Ishikawa (cell line): Measurements from ENCODE around the gene KCNH4.
A peak's percentile ranks its signal among the peaks of the same experiment; 100 is the strongest.

Experiments used
- CEBPB ChIP-seq: IDR thresholded peaks from 2 replicates; pipeline ENCODE4 v1.6.1; 2012
- CREB1 ChIP-seq: IDR thresholded peaks from 2 replicates; pipeline ENCODE4 v1.6.1; 2012; ENCODE audit warnings: low read depth
- EGR1 ChIP-seq: IDR thresholded peaks from 2 replicates; pipeline ENCODE4 v1.6.1; 2012
- EP300 ChIP-seq: IDR thresholded peaks from 2 replicates; pipeline ENCODE4 v1.6.1; 2012; ENCODE audit warnings: borderline replicate concordance
- FOXM1 ChIP-seq: IDR thresholded peaks from 2 replicates; pipeline ENCODE4 v1.6.1; 2012; ENCODE audit warnings: low read depth, borderline replicate concordance
- NFIC ChIP-seq: IDR thresholded peaks from 2 replicates; pipeline ENCODE4 v1.6.1; 2012
- RAD21 ChIP-seq: IDR thresholded peaks from 2 replicates; pipeline ENCODE4 v1.6.1; 2012; ENCODE audit warnings: low read depth
- TAF1 ChIP-seq: IDR thresholded peaks from 2 replicates; pipeline ENCODE4 v1.6.1; 2012; ENCODE audit warnings: low read depth, mild to moderate bottlenecking
- TCF12 ChIP-seq: IDR thresholded peaks from 2 replicates; pipeline ENCODE4 v1.6.1; 2012; ENCODE audit warnings: low read depth
- TEAD4 ChIP-seq: IDR thresholded peaks from 2 replicates; pipeline ENCODE4 v1.6.1; 2012
- YY1 ChIP-seq: IDR thresholded peaks from 2 replicates; pipeline ENCODE4 v1.6.1; 2012; ENCODE audit warnings: low read depth
- ZBTB7A ChIP-seq: IDR thresholded peaks from 2 replicates; pipeline ENCODE4 v1.6.1; 2012; ENCODE audit warnings: low read depth
- TF ChIP-seq, protein P1 (sequence below): IDR thresholded peaks from 2 replicates; pipeline ENCODE4 v1.6.1; 2012
- TF ChIP-seq, protein P2 (sequence below): IDR thresholded peaks from 2 replicates; pipeline ENCODE4 v1.6.1; 2012; ENCODE audit warnings: low read depth, mild to moderate bottlenecking
- TF ChIP-seq, protein P3 (sequence below): IDR thresholded peaks from 2 replicates; pipeline ENCODE4 v1.6.1; 2012

Gene KCNH4

DNA sequence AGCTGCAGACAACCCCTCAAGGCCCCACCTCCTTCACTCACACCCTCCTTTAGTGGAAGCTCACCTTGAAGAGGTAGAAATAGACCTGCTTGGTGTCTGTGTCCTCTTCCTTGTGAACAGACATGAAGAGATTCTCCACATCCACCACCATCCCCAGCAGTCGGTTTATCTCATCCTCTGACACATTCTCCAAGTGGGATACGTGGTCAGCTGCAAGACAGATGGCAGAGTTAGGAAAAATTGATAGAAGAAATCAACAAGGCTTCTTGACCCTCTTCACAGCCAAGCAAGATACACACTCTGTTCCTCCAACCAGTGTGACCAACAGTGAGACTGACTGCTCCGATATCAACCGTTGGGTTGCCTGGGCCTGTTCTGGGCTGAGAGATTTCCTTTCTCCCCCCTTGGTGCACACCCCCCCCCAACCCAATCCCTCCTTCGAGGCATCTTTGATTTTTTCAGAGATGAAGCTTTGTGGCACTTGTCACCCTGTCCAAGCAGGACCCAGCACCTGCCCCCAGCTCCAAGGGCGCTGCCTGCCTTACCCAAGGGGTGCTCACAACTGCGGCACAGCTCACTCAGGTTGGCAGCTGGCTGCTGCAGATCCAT is 60.7 kb downstream of the KCNH4 start:
- no peak for TF ChIP-seq TEAD4
- TF ChIP-seq FOXM1 = no peak
- no peak for TF ChIP-seq EP300
- TF ChIP-seq, protein P1, sequence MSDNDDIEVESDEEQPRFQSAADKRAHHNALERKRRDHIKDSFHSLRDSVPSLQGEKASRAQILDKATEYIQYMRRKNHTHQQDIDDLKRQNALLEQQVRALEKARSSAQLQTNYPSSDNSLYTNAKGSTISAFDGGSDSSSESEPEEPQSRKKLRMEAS = no peak
- no peak for TF ChIP-seq CREB1
- TF ChIP-seq ZBTB7A = no peak
- no peak for TF ChIP-seq EGR1
- TF ChIP-seq CEBPB = no peak
- no peak for TF ChIP-seq YY1
- TF ChIP-seq, protein P2, sequence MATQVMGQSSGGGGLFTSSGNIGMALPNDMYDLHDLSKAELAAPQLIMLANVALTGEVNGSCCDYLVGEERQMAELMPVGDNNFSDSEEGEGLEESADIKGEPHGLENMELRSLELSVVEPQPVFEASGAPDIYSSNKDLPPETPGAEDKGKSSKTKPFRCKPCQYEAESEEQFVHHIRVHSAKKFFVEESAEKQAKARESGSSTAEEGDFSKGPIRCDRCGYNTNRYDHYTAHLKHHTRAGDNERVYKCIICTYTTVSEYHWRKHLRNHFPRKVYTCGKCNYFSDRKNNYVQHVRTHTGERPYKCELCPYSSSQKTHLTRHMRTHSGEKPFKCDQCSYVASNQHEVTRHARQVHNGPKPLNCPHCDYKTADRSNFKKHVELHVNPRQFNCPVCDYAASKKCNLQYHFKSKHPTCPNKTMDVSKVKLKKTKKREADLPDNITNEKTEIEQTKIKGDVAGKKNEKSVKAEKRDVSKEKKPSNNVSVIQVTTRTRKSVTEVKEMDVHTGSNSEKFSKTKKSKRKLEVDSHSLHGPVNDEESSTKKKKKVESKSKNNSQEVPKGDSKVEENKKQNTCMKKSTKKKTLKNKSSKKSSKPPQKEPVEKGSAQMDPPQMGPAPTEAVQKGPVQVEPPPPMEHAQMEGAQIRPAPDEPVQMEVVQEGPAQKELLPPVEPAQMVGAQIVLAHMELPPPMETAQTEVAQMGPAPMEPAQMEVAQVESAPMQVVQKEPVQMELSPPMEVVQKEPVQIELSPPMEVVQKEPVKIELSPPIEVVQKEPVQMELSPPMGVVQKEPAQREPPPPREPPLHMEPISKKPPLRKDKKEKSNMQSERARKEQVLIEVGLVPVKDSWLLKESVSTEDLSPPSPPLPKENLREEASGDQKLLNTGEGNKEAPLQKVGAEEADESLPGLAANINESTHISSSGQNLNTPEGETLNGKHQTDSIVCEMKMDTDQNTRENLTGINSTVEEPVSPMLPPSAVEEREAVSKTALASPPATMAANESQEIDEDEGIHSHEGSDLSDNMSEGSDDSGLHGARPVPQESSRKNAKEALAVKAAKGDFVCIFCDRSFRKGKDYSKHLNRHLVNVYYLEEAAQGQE = no peak
- no peak for TF ChIP-seq TCF12
- no peak for TF ChIP-seq TAF1
- TF ChIP-seq, protein P3, sequence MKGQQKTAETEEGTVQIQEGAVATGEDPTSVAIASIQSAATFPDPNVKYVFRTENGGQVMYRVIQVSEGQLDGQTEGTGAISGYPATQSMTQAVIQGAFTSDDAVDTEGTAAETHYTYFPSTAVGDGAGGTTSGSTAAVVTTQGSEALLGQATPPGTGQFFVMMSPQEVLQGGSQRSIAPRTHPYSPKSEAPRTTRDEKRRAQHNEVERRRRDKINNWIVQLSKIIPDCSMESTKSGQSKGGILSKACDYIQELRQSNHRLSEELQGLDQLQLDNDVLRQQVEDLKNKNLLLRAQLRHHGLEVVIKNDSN = no peak
- no peak for TF ChIP-seq NFIC
- no peak for TF ChIP-seq RAD21

DNA sequence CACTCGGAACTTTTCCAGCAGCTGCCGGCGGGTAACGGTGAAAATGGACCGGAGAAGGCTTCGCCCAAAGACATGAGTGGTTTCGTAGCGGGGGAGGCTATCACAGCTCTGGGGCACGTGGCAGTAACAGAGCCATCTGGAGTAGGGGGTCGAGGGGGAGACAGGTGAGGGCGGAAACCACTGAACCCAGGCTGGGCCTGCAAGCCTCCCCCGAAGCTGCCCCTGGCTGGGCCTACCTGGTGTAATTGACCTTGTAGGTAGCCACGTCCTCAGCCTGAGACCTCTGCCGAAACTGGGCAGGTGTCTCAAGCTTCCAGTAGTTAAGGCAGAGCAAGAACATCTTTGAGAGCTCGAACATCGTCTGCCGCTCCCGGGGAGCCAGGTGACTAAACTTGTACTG is 61.6 kb downstream of the KCNH4 start:
- TF ChIP-seq FOXM1 = no peak
- TF ChIP-seq, protein P1 = no peak
- TF ChIP-seq TAF1 = no peak
- TF ChIP-seq, protein P3 = no peak
- TF ChIP-seq, protein P2 = no peak
- TF ChIP-seq TEAD4 = no peak
- no peak for TF ChIP-seq NFIC
- no peak for TF ChIP-seq ZBTB7A
- no peak for TF ChIP-seq CREB1
- TF ChIP-seq YY1 = no peak

DNA sequence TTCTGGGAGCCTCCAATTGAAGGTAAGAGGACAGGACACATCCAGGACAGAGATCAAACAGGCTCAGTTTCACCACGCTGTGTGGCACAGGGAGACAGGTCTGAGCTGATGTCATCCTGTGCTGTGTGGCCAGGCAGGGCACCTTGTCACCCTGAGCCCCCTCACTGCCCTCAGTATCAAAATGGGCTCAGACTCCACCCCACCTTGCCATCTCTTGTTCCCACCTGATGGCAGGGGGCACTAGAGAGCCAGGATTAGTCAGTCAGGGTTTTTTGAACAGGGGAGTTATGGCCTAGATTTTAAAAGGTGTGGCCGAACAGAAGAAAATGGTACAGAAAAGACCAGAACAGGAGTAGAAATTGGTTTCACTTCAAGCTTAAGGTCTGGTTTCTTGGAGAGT is 62.4 kb downstream of the KCNH4 start:
- TF ChIP-seq CREB1 (no peak), RAD21 (peak; percentile 60), EP300 (no peak)

DNA sequence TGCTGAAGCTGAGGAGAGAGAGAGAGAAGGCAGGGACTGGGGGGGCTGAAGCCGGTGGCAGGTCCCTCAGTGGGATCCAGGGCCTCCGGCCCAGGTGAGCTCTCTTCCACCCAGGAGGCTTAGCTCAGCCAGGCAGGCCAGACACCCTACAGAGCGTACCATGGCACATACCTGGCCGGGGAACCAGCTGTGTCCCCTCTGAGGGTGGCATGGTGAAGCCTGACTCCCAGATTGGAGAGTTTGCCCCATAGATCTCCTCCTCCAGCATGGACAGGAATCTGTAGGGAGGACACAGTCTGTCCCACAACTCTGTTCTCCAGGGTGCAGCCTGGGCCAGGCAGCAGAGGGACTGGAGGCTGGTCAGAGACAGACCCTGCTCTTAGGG is 62.8 kb downstream of the KCNH4 start:
- no peak for TF ChIP-seq TCF12

DNA sequence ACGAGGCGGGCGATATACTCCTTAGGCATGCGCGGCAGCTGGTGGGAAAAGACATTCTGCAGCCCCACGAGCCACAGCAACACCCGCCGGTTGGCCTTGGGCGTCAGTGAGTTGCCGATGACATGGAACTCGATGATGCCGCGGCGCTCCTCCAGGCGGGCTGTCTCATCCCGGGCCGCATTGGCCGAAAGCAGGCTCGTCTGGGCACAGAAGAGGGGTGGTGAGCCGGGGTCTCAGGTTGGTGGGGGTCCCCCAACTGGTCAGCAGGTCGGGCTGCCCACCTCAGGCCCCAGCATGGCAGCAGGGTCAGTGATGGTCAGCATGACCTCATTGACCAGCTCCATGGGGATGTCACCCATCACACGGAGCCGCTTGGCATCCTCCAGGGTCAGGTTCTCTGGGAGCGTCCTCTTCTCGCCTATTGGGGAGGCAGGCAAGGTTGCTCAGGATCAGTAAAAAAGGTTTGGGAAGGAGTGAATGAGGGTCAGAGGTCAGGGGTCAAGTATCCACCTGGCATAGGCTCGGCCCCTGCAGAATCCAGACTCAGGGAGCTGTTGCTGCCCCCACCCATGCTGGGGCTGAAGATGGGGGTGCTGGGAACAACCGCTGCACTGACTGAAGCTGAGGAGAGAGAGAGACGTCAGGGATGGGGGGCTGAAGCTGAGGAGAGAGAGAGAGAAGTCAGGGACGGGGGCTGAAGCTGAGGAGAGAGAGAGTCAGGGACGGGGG is 63.4 kb downstream of the KCNH4 start:
- TF ChIP-seq NFIC = no peak
- no peak for TF ChIP-seq TCF12
- TF ChIP-seq FOXM1 = no peak

DNA sequence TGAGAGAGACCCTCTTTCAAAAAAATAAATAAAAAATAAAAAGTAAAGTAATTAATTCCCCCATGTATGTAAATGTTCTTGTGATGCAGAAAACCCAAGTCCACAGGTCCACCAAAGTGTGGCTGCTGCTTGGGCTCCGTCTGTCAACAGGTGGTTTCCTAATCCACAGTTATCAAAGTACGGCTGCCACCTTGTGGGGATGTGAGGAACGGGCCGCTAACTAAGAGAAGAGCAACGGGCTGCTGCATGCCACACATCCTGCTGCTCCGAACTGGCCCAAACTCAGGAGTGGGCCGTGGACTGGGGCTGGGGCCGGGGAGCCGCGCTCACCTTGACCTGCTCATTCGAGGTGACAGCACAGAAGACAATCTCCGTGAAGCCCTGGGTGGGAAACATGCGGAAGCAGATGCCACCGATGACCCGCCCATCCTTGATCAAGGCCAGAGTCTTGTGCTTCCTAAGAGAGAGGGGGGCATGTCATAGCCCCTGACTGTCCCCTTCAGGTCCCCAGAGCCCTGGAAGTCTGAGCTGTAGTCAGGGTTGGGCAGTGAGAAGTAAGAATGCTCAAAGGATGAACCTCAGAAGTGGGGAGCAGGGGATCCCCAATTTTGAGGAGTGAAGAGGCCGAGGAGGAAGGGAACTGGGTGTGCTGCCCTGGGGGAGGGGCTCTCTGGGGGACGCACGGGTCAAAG is 64.1 kb downstream of the KCNH4 start:
- TF ChIP-seq FOXM1 (no peak), EP300 (no peak), TCF12 (no peak), RAD21 (peak; percentile 72), CEBPB (no peak), NFIC (no peak), CREB1 (no peak)
